Kidney tubule cell (primary cell): ENCODE data around the gene PPP1R26.

Source experiments
- DNase-seq: peaks from one replicate; pipeline ENCODE4 v3.0.0-alpha.2; 2018; ENCODE audit warnings: low spot score

PPP1R26 gene

DNA sequence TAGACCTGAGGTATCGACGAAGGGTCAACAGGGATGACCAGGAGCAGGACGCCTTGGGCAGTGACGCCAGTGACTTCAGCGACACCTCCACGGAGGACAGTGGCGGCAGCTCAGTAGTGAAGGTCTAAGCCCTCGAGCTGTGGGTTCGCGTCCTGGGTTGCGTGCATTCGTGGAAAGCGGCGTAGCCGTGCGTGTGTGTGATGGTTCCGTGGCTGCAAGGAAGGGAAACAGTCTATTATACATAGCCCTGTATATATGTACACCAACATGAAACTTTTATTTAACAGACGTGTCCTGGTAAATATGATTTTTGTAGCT is 8.4 kb downstream of the PPP1R26 start:
- DNase-seq: no peak

DNA sequence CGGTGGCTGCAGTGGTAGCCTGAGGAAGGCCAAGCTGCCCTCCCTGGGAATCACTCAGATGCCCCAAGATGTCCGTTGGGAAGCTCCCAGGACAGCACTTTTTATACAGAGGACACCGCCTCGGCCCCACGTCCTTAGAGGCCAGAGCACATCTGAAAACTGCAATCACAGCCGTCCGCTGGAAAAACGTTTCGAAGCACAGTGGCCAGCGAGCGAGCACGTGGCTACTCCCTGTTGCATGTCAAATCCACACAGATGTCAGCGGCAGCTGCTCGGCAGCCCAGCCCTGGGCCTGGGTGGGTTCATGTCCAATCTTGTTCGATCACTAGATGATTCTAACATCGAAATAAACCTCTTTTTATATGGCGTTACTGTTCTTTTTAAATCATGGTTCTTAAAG is 8.9 kb downstream of the PPP1R26 start:
- no peak for DNase-seq

DNA sequence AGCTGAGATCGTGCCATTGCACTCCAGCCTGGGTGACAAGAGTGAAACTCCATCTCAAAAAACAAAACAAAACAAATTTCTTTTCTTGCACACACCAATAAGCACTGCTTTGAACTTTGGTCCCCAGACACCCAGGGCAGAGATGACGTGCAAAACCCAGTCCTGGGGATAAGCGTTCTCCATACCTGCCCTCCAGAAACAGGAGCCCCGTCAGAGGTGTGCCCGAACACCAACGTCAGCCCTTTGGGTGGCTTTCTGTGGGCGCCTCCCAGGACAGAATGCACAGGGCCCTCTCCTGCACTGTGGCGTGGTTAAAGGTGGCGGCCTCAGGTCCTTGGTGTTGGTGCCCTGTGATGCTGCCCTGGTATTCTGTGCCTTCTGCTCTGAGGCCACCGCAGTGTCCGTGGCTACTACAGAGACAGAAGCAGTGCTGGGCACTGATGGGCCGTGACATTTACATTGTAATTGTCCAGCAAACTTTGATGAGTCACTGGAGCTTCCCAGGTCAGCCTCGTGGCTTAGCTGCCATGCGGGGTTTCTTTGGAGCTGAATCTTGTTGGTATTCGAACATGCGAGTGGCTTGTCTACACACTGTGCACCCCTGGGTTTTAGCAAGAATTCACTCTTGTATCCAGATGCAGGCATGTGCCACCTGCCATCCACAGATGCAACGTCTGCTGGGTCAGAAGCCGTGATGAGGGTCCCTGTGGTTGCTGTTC is 9.8 kb downstream of the PPP1R26 start:
- peak; percentile 41 for DNase-seq

DNA sequence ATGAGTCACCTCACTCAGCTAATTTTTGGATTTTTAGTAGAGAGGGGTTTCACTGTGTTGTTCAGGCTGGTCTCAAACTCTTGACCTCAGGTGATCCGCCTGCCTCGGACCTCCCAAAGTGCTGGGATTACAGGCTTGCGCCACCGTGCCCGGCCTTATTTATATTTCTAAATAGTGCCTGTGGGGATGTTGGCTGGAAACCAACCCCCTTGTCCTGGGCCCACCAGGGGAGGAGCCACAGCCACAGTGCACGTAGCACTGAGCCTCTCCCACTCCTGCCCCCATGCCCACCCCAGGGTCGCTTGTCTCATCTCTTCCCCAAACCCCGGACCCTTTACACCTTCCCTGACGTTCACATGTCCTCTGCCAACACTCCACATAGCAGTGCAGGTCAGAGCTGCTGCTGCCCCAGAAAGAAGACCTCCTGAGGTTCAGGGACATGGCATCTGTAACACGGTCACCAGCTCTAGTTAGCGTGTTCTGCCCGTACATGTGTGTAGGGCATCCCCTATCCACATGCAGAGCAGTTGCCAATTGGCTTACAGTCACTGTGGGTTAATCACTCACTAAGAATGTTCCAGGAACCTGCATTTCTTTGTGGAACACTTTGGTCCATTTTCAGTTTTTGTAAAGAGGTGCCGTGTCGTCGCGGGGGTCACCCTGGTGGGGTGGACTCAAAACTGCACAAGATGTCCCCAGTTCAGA is 10.7 kb downstream of the PPP1R26 start:
- no peak for DNase-seq

DNA sequence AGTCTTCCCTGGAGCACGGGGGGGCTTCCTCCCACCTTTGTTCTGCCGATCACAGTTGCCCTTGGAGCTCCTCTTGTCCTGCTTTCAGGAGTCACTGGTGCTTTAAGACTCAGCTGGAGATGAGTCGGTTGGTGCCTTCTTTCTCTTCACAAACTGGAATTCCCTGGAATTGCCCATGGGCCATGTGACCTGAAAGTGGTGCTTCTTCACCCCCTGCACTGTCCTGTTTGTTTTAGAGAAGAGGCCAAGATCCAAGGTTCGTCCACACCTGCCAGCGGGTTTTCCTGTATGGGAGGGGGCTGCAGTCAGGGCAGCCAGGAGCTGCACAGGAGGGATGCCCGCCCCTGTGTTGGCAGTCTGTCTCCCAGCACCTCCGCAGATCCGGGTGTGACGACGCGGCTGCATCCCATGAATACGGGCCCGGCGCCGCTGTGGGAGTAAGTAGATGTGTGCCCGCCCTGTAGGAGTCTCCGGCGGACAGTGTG is 11.4 kb downstream of the PPP1R26 start:
- DNase-seq: peak; percentile 41

DNA sequence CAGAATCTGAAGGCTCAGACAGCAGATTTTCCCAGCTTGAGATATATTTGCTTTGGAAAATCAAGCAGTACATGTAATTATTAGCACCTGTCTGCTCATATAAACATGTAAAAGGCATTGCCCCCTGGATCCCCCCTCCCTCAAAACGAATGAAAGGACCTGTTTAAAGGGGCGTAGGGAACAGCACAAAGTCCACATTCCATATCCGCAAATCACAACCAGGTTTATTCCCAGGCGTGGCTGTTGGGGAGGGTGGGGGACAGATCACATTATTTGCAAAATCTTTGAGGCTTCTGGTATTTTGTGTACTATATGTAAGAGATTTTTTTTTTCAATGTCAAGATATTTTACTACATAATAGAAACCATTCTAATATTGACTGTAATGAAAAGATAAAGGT is 12.2 kb downstream of the PPP1R26 start:
- DNase-seq: no peak

DNA sequence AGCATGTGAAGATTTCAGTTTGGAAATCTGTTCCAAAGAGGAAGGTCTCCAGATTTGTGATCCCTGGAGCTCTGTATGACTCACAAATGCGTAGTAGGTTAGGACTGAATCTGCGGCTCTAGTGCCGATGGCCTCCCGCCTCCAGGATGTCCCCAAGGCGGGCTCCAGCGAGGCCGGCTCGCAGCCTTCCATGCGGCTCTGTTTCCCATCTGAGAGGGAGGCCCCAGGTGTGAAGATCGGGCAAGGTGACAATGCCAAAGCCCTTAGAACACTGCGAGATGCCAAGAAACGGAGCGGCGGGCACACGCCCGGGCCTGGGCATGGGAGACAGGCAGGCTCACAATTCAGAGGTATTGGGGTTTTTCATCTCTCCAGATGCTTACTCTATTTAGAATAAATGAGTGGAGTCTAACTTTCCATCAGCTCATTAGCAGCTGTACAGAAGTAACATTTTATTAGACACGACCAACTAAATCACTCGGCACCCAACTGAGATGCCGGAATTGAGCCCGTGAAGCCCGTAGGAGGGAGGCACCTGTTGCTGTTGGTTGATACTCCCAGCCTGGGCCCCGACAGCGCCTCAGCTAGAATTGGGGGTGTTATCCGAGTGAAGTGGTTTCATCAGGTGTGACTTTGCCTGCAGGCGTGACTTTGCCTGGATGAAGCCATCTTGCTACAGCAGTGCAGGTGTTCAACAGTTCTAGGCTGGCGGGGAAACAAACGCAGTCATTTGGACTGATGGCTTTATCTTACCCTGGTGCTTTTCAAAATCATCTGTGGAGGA is 13.5 kb downstream of the PPP1R26 start:
- no peak for DNase-seq

DNA sequence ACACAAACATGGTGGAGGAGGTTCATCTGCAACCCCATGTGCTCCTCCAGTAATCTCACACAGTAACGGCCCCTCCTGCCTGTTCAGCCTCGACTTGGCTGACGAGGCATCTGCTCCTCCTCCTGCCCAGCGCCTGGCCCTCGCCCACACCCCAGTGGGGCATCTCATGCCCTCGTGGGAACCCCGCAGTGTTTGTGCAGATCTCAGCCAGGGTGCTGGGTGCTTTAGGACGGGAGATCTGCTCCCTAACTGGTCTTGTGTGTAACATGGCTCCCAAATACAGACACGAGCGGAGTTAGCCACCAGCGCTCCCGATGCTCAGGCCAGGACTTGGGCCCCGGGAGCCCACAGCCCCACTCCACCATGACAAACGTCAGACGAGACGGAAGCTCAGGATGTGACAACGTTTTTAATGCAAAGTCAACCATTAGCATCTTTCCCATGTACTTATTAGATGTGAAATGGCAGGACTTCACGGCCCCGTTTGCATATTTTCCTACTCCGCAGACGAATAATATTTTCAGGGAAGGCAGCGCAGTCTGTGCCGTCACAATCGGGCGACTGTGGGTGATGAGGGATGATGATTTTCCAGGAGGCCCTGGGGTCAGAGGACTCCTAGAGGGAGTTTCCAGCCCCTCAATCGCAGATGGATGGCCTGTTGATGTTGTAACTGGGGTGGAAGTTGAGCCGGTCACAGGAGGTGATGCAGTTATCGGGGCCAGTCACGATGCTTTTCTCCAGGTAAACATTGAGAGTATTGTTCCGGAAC is 15.4 kb downstream of the PPP1R26 start:
- DNase-seq: no peak

DNA sequence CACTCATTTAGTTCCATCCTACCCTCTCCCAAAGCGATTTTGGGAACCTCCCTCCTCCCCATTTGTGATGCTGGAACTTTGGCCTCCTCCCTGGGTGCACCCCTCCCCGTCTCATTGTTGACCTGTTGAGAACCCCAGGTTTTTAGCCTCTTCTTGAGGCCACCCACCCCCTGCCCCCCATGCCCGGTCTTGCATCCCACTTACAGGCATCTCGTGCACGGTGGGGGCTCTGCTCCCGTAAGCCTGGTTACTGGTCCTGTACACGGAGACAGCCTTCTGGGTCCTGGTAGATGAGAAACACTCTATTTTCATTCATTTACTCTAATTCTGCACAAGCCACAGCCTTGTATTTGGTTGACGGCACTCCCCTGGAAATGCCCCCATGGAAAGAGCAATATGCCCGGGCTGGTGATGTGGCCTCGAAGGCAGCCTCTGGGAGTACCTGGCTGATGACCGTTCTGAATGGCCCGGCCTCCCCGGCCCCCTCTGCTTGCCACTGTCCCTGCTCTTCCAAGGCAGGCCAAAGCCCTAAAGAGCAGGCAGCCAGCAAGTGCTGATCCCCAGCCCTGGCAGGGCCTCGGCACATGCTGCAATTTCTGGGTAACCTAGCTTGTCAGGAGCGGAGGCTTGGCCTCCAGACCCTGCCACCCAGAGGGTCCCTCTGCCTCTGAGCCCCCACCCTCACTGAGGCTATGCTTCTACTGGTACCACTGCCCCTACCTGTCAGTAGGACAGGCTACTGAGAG is 19.0 kb downstream of the PPP1R26 start:
- no peak for DNase-seq

DNA sequence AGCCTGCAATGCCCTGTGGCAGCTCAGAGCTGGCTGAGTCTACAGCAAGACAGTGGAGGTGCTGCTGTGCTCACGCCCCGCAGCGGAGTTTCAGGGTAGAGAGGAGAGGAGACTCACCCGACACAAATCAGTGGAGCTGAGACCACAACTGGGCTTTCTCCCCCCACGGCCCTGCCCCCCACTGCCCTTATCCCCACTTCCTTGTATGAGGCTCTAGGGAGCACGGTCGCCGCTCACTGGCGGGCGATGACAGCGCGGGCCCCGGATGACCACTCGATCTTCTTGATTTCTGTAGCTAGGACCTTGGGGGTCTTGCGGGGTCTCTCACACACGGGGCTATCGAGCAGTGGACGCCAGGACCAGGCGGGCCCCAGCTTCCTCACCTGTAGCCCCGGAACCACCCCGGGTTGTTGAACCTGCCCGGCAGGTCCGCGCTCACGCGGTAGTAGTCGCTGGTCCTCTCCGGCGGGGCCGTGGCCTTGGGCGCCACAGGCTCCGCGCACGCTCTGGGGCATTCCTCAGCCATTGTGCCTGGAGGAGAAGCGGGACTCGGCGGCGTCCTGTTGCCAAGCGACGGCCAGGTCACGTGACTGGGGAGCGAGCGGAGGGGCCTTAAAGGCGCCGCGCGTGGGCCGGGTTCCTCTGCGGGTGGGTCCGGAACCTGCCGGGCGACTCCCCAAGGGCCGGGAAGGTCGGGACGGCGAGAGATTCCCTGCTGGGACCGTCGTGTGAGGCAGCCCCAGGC is 19.9 kb downstream of the PPP1R26 start:
- peak; percentile 90 for DNase-seq

DNA sequence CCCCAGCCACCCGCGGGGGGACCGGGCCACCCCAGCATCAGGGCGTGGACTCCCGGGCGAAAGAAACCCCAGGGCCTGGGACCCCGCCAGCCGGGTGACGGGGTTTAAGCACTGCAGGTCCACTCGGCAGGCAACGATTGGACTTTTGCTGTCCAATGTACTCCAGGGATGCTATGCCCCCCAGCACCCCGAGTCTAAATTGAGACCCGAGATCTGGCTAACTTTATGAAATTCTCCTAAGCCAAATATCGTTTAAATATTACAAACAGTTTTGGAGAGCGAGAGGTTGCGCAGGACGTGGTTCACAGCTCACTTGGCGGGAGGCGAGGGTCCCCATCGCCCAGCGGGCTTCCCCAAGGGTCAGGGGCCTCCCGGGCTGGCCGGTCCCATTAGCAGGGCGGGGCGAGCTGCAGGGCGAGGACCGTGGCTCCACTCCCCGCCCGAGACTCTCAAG is 20.5 kb downstream of the PPP1R26 start:
- no peak for DNase-seq

DNA sequence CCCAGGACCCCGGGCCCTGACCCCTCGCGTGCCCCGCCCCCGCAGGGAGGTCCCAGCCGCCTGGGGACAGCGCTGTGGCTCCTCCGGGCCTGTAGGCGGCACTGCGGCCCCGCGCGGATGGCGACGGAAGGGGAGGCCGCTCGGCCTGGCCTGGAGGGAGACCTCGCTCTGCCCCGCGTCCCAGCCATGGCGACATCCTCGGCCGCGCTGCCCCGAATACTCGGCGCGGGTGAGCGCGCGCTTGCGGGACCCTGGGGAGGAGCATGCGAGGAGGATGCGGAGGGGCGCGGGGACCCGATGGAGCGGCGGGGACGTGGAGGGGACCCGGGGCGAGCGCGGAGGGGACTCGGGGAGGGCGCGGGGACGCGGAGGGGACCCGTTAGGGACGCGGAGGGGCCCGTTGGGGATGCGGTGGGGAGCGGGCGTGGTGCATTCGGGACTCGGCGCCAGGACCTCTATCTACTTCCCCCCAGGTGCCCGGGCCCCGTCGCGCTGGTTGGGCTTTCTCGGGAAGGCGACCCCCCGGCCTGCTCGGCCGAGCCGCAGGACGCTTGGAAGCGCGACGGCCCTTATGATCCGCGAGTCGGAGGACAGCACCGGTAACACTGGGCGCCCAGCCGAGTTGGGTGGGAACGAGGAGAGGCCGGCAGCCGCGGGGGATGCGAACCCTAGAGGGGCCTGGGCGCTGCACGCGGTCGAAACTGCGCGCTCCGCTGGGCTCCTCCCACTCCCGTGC is 21.1 kb downstream of the PPP1R26 start, which contains the start of gene MRPS2:
TSS of gene MRPS2 (plus strand) at position 158 of the 736 bp plus-strand sequence. CDS start at position 187, 29 bp downstream.
- DNase-seq: peak; percentile 89

DNA sequence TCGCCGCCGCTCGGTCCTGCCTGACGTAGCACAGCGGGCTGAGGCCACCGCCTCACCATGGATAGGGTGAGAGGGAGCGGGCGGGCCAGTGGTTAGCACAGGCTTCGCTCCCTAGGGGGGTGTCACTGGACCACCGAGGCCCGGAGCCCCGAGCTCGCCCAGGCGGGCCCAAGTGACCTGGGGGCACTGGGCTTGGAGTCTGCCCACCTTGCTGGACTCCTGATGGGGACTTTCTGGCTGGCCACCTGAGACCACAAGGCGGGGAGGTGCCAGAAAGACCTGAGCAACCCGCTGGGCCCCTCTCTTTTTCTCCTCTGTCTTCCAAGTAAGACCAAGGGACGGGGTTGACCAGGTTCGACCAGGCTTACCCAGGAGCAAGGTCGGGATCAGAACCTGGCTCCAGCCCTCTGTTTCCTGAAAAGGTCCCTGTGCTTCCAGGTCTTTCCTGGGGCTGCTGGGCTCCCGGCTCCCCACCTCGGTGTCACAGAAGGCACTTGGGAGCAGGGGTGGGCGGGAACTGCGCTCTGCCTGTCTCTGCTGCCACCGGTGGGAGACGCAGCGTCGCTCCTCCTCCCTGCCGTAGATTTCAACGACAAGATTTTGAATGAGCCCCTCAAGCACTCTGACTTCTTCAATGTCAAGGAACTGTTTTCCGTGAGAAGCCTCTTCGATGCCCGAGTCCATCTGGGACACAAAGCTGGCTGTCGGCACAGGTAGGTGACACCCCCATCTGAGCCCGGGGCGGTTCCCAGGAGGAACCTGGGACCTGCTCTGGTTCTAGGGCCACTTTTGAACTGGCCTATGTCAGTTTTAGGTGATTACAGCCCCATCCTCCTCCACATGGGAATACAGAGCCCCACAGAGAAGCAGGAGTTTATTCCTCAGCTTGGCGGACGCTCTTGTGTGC is 21.9 kb downstream of the PPP1R26 start:
- peak; percentile 68 for DNase-seq

DNA sequence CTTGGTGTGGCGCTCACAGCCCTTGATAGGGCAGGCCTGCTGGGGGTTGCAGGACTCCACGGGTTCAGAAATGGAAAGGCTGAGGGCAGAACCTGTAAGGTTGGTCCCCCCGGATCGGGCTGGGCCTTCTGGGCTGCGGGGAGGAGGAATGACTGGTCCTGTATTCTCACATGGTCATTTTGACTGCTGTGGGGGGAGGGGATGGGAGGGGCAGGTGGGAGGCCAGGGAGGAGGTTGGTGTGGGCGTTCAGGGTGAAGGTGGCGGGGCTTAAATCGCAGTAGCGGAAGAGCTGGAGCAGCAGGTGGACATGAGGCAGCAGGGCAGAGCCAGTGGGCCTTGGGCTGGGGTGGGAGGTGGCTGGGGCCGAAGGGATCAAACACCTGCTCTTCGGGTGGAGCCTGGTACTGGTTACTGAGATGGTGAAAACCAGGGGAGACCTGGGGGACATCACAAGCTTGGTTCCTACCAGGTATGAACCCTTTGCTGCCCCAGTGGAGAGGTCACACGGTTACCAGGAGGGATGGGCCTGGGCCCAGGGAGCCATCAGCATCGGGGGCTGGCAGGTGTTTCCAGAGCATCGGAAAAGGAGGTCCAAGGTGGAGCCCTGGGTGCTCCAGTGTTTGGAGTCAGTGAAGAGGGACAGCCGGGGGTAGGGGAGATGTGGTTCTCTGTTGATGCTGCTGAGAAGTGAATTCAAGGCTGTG is 22.7 kb downstream of the PPP1R26 start:
- DNase-seq: no peak

DNA sequence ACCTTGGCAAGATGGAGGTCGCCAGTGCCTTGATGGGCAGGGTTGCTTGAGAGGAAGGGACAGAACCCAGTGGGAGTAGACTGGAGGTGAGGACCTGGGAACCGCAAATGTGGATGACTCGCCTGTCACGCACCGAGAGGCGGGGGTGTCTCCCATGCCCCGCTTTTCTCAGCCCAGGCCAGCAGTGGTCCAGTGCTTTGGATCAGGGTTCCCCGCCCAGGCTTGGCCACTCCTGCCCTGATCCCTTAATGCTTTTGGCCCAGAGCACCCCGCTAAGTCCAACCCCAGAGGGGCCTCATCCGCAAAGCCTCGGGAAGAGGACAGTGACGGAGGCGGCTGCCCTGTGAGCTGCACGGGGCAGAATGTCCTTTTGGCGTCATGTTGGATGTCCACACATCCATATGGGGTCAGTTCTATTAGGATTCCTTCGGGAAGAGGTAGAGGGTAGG is 23.3 kb downstream of the PPP1R26 start:
- DNase-seq: no peak

DNA sequence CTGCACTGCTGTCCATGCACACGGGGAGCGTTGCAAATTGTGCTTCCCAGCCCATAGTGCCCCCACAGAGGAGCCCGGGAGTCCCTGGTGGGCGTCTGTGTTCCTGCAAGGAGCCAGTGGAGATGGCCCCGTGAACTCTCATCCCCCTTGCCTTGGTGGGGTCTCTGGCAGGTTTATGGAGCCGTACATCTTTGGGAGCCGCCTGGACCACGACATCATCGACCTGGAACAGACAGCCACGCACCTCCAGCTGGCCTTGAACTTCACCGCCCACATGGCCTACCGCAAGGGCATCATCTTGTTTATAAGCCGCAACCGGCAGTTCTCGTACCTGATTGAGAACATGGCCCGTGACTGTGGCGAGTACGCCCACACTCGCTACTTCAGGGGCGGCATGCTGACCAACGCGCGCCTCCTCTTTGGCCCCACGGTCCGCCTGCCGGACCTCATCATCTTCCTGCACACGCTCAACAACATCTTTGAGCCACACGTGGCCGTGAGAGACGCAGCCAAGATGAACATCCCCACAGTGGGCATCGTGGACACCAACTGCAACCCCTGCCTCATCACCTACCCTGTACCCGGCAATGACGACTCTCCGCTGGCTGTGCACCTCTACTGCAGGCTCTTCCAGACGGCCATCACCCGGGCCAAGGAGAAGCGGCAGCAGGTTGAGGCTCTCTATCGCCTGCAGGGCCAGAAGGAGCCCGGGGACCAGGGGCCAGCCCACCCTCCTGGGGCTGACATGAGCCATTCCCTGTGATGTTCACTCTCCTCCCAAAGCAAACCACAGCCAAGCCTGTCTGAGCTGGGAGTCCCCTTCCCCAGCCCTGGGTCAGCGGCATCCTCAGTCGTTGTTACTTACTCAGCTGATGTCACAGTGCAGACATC is 24.0 kb downstream of the PPP1R26 start:
- DNase-seq: no peak
